Measurements from ENCODE around the gene TOM1.
A peak's percentile ranks its signal among the peaks of the same experiment; 100 is the strongest.
"Not testable (repeated sequence)": the region's sequence is repeated elsewhere in the genome, so short reads cannot be mapped to it uniquely, and the experiment has no call there.

Gene TOM1

GRCh38 chr22:35344956-35345690, 45.4 kb downstream of the TOM1 start:
- no peak for DNase-seq

- no peak for DNase-seq
These were observed 46.3 kb downstream of the TOM1 start for GRCh38 chr22:35345808-35346505.

GRCh38 chr22:35346596-35347220, 47.0 kb downstream of the TOM1 start:
- no peak for DNase-seq

- DNase-seq: no peak
These were observed 47.8 kb downstream of the TOM1 start for GRCh38 chr22:35347462-35347861.

- DNase-seq: no peak
These were observed 48.4 kb downstream of the TOM1 start for GRCh38 chr22:35348026-35348590.

- no peak for DNase-seq
These were observed 49.0 kb downstream of the TOM1 start for GRCh38 chr22:35348703-35349102.

- DNase-seq: peak in 1 of 56 donors; percentile 45
These were observed 49.6 kb downstream of the TOM1 start for GRCh38 chr22:35349368-35349703.

- DNase-seq: peak in 16 of 56 donors; percentile 3 to 58 (median 26)
These were observed 50.2 kb downstream of the TOM1 start for GRCh38 chr22:35349704-35350538.

- DNase-seq: peak in 55 of 56 donors; percentile 32 to 90 (median 75)
These were observed 51.1 kb downstream of the TOM1 start for GRCh38 chr22:35350539-35351503.

GRCh38 chr22:35352214-35353111, 52.8 kb downstream of the TOM1 start:
- peak in 37 of 56 donors; percentile 16 to 69 (median 39) for DNase-seq

GRCh38 chr22:35353318-35353717, 53.6 kb downstream of the TOM1 start:
- peak in 6 of 56 donors; percentile 12 to 24 (median 16) for DNase-seq

- no peak for DNase-seq
These were observed 54.4 kb downstream of the TOM1 start for GRCh38 chr22:35354068-35354467.

- no peak for DNase-seq
These were observed 58.4 kb downstream of the TOM1 start for GRCh38 chr22:35357883-35358621.

GRCh38 chr22:35359380-35360065, 59.8 kb downstream of the TOM1 start:
- no peak for DNase-seq

GRCh38 chr22:35361001-35361558, 61.4 kb downstream of the TOM1 start:
- DNase-seq: no peak

- DNase-seq: no peak
These were observed 63.9 kb downstream of the TOM1 start for GRCh38 chr22:35363566-35364086.

- DNase-seq: not testable (repeated sequence)
These were observed 64.5 kb downstream of the TOM1 start for GRCh38 chr22:35364230-35364629.
